Measurements from ENCODE around the gene TIMM8B.

DNA sequence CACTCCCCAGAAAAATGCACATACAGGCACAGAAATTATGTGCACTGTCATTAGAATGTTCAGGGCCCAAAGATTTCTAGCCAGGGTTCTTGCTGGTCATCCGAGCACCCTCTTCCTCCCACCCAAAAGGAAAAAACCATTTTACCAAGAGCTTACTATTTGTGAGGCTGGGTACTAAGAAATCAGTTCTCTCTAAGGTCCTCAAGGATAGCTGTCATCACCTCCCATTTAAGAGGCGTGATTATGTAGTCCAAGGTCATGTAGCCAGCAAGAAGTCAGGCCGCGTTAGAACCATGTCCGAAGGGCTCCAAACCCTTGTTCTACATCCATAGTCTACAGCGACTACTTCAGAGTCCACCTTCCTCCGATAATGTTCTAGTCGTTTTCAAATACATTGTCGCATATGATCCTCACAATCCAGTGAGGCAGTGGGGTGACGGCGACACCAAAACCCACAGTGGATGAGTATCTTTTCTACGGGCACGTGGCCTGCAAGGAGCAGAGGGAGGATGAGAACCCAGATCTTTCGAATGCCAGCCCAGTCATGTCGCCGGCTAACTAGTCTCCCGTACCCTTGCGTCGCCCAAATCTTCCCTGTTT is 634 bp downstream of the TIMM8B start:
- TF ChIP-seq CTCF (IDR thresholded peaks at IDR 0.05; ENCODE audit: poor library complexity, severe bottlenecking) (no peak), EP300 (conservative IDR thresholded peaks at IDR 0.05; ENCODE audit: poor library complexity, severe bottlenecking) (no peak), POLR2AphosphoS5 (IDR thresholded peaks at IDR 0.05) (no peak), EZH2 (IDR thresholded peaks at IDR 0.05; ENCODE audit: borderline replicate concordance, insufficient read depth, low read length, poor library complexity, severe bottlenecking) (no peak)
